Measurements from ENCODE around the gene IL1F10. TPM values are rescaled to one million over a fixed set of nuclear protein-coding genes. Genes with fewer than 3 reads are reported as not detected.

Gene IL1F10
- total and polyA plus RNA-seq, 12 donors = not detected

DNA sequence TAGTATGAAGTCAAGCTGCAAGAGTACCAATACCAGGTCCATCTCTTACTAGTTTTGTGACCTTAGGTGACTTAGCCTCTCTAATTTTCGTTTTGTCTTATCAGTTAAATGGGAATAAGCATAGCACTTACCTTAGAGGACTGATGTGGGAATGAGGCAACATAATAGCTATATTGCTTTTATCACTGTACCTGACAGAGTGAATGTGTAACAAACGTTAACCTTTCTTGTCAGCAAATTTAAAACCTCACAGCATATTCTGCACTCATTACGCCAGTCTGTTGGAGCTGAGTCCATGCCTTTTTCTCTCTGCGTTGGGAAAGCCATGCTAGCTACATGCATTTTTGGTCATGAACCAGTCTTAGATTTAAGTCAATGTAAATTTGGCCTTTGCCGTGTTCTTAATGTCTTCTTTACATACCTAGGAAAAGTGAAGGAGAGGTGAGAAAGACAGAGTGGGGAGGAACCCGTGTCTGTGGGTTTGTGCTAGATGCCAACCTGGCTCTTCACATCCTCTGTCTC is 15.3 kb upstream of the IL1F10 start, which contains the start of gene IL36B:
Gene IL36B, minus strand, starts transcription at position 472 of the 522 bp plus-strand sequence.
- Histone ChIP-seq H3K4me3 (no peak within 1 kb of the TSS), H3K9me3 (peaks cover 0 to 18% (median 0%) of the 10 kb centered on the region in 11 donors), H3K27ac (no peak within 1 kb of the TSS), H3K27me3 (peaks cover 0 to 6% (median 5%) of the 10 kb centered on the region in 7 donors), H3K36me3 (no peaks in the 10 kb centered on the region), H3K4me1 (no peaks in the 10 kb centered on the region)
- ATAC-seq (no peak), DNase-seq (no peak)
- intact Hi-C loops (cut with DNase I) = no loop called here
- 67 to 70% methylated on average over 6 of the region's 6 CpGs for WGBS, 2 donors
- TF ChIP-seq CTCF (IDR thresholded peaks at IDR 0.05) = no peak

- no peak overlapping the region for H3K27ac ChIP-seq
- no peaks in the 10 kb centered on the region for H3K4me1 ChIP-seq
- TF ChIP-seq CTCF (IDR thresholded peaks at IDR 0.05) = no peak
- intact Hi-C loops (cut with DNase I) = no loop called here
- peaks cover 0 to 18% (median 0%) of the 10 kb centered on the region in 11 donors for H3K9me3 ChIP-seq
- H3K36me3 ChIP-seq = no peaks in the 10 kb centered on the region
- 75 to 81% methylated on average over 3 of the region's 3 CpGs for WGBS, 2 donors
- no peak for ATAC-seq
- no peak overlapping the region for H3K4me3 ChIP-seq
- no peak for DNase-seq
- H3K27me3 ChIP-seq = peaks cover 0 to 4% (median 0%) of the 10 kb centered on the region in 7 donors
Measured at GRCh38 chr2:113053666-113054065, 14.1 kb upstream of the IL1F10 start.

DNA sequence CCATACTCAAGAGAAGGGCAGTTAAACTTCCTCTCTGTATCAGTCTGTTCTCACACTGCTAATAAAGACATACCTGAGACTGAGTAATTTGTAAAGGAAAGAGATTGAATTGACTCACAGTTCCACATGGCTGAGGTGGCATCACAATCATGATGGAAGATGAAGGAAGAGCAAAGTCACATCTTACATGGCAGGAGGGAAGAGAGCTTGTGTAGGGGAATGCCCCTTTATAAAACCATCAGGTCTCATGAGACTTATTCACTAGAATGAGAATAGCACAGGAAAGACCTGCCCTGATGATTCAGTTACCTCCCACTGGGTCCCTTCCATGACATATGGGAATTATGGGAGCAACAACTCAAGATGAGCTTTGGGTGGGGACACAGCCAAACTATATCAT is 13.7 kb upstream of the IL1F10 start:
- ATAC-seq = no peak
- Histone ChIP-seq H3K9me3 (peaks cover 0 to 18% (median 0%) of the 10 kb centered on the region in 11 donors), H3K27me3 (peaks cover 0 to 4% (median 0%) of the 10 kb centered on the region in 7 donors), H3K4me3 (no peak overlapping the region), H3K4me1 (no peaks in the 10 kb centered on the region), H3K36me3 (no peaks in the 10 kb centered on the region), H3K27ac (no peak overlapping the region)
- intact Hi-C loops (cut with DNase I) = no loop called here
- no peak for TF ChIP-seq CTCF (IDR thresholded peaks at IDR 0.05)
- no peak for DNase-seq

- H3K4me1 ChIP-seq = no peaks in the 10 kb centered on the region
- DNase-seq (no peak), ATAC-seq (no peak)
- H3K9me3 ChIP-seq = peaks cover 0 to 15% (median 0%) of the 10 kb centered on the region in 11 donors
- no peak overlapping the region for H3K27ac ChIP-seq
- no peak overlapping the region for H3K4me3 ChIP-seq
- intact Hi-C loops (cut with DNase I) = no loop called here
- no peaks in the 10 kb centered on the region for H3K36me3 ChIP-seq
- TF ChIP-seq CTCF (IDR thresholded peaks at IDR 0.05) = no peak
- WGBS, 2 donors = 45 to 56% methylated on average over 1 of the region's 1 CpG
- H3K27me3 ChIP-seq = peaks cover 0 to 4% (median 0%) of the 10 kb centered on the region in 7 donors
Measured at GRCh38 chr2:113056521-113056920, 11.2 kb upstream of the IL1F10 start.

Measured in heart right ventricle (tissue), 16 donors.